OCI-LY7 (cell line): ENCODE measurements around the gene LDLRAD4. TPM values are rescaled to one million over a fixed set of nuclear protein-coding genes. Genes with fewer than 3 reads are reported as not detected.

Experiments used
- BruUV-seq: library from RNA; stranded (reverse); fragments of 400-500 nt; replicated peaks from 2 replicates; lab custom pipeline; 2021; lab: Mats Ljungman, UMichigan
- CTCF ChIA-PET: fragments of 300-600 bp; sonication (Branson Sonifier 250); formaldehyde crosslinking; loops from one replicate; lab custom pipeline; 2022; ENCODE audit warnings: antibody characterized with exemption; ENCODE audit not compliant: unreplicated experiment; lab: Charles Lee
- POLR2A ChIA-PET: fragments of 300-600 bp; sonication (Branson Sonifier 250); formaldehyde crosslinking; loops from one replicate; lab custom pipeline; 2022; ENCODE audit warnings: antibody characterized with exemption; lab: Charles Lee
- DNase-seq: peaks from one replicate; pipeline ENCODE4 v3.0.0-alpha.2; 2015; ENCODE audit warnings: low spot score
- H2AFZ ChIP-seq: fragments of 200-600 bp; sonication (generic), shearing (Covaris generic); 2 replicates; pipeline ENCODE4 v1.6.1; 2014; ENCODE audit warnings: mild to moderate bottlenecking, antibody characterized with exemption, low read length, moderate library complexity
- H3K27ac ChIP-seq: fragments of 200-600 bp; sonication (generic); 2 replicates; pipeline ENCODE4 v1.5.1; 2014; ENCODE audit warnings: mixed run types, low read depth, mild to moderate bottlenecking, moderate library complexity, low read length, inconsistent platforms; ENCODE audit not compliant: poor library complexity, severe bottlenecking
- H3K36me3 ChIP-seq: fragments of 200-600 bp; sonication (generic); 2 replicates; pipeline ENCODE4 v1.6.1; 2014; ENCODE audit warnings: mild to moderate bottlenecking, antibody characterized with exemption, low read length, moderate library complexity, mixed read lengths; ENCODE audit not compliant: insufficient read depth
- H3K4me1 ChIP-seq: fragments of 200-600 bp; sonication (generic); 2 replicates; pipeline ENCODE4 v1.5.1; 2014; ENCODE audit warnings: mild to moderate bottlenecking, low read length; ENCODE audit not compliant: insufficient read depth, poor library complexity, severe bottlenecking
- H3K4me2 ChIP-seq: fragments of 200-600 bp; sonication (generic); 2 replicates; pipeline ENCODE4 v1.6.1; 2014; ENCODE audit warnings: mild to moderate bottlenecking, low read length
- H3K4me3 ChIP-seq: fragments of 200-600 bp; sonication (generic); 2 replicates; pipeline ENCODE4 v1.5.1; 2014; ENCODE audit warnings: mild to moderate bottlenecking, low read depth, low read length; ENCODE audit not compliant: poor library complexity, severe bottlenecking
- H3K79me2 ChIP-seq: fragments of 200-600 bp; sonication (generic); 2 replicates; pipeline ENCODE4 v1.6.1; 2016; ENCODE audit warnings: low read depth, mild to moderate bottlenecking, low read length, moderate library complexity, mixed read lengths; ENCODE audit not compliant: insufficient read depth
- H3K9me2 ChIP-seq: fragments of 200-600 bp; sonication (generic); 2 replicates; pipeline ENCODE4 v1.6.1; 2016; ENCODE audit warnings: mild to moderate bottlenecking, low read length, mixed read lengths; ENCODE audit not compliant: insufficient read depth
- H3K9me3 ChIP-seq: fragments of 200-600 bp; sonication (generic); 2 replicates; pipeline ENCODE4 v1.6.1; 2014; ENCODE audit warnings: mild to moderate bottlenecking, mixed run types, low read length, mixed read lengths
- H4K20me1 ChIP-seq: fragments of 200-600 bp; sonication (generic); 2 replicates; pipeline ENCODE4 v1.6.1; 2014; ENCODE audit warnings: mild to moderate bottlenecking, antibody characterized with exemption, low read length, moderate library complexity, mixed read lengths; ENCODE audit not compliant: insufficient read depth
- EZH2phosphoT487 ChIP-seq: fragments of 200-600 bp; sonication (generic); IDR thresholded peaks from 2 replicates; pipeline ENCODE4 v1.6.1; 2018; ENCODE audit warnings: low read depth, borderline replicate concordance, mild to moderate bottlenecking, mixed run types, antibody characterized with exemption, low read length, moderate library complexity, mixed read lengths
- intact Hi-C: fragments of 100-400 bp; cut with micrococcal nuclease; formaldehyde crosslinking; loops from one replicate; pipeline ENCODE4 v1.10.0; 2022; ENCODE audit not compliant: unreplicated experiment
- total RNA-seq, 2 experiments: library from RNA; depleted of rRNA in 1 of 2; stranded (reverse); fragments of >200 nt in 1 of 2; shearing (Covaris generic) in 1 of 2; gene quantifications; 2 replicates each; pipeline ENCODE4 v1.2.3, GENCODE V29; 2014 to 2022
- TF ChIP-seq, protein P1 (sequence below): fragments of 200-600 bp; sonication (generic); conservative IDR thresholded peaks from 2 replicates; pipeline ENCODE4 v1.5.1; 2014; ENCODE audit warnings: mild to moderate bottlenecking, antibody characterized with exemption, low read length, moderate library complexity, mixed read lengths

LDLRAD4 gene
- total RNA-seq, 2 experiments from 2014 or later: 26.2 to 43.8 TPM

- no TSS peak for BruUV-seq
- no peak overlapping the region for H3K27ac ChIP-seq
- no peaks in the 10 kb centered on the region for H3K4me1 ChIP-seq
- no peaks in the 10 kb centered on the region for H3K79me2 ChIP-seq
- H3K4me3 ChIP-seq: no peak overlapping the region
- no peak overlapping the region for H3K4me2 ChIP-seq
- POLR2A ChIA-PET: no interaction called here
- H3K9me2 ChIP-seq: no peaks in the 10 kb centered on the region
- TF ChIP-seq EZH2phosphoT487: no peak
- TF ChIP-seq, protein P1, sequence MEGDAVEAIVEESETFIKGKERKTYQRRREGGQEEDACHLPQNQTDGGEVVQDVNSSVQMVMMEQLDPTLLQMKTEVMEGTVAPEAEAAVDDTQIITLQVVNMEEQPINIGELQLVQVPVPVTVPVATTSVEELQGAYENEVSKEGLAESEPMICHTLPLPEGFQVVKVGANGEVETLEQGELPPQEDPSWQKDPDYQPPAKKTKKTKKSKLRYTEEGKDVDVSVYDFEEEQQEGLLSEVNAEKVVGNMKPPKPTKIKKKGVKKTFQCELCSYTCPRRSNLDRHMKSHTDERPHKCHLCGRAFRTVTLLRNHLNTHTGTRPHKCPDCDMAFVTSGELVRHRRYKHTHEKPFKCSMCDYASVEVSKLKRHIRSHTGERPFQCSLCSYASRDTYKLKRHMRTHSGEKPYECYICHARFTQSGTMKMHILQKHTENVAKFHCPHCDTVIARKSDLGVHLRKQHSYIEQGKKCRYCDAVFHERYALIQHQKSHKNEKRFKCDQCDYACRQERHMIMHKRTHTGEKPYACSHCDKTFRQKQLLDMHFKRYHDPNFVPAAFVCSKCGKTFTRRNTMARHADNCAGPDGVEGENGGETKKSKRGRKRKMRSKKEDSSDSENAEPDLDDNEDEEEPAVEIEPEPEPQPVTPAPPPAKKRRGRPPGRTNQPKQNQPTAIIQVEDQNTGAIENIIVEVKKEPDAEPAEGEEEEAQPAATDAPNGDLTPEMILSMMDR: no peak
- intact Hi-C loops: no loop called here
- no peaks in the 10 kb centered on the region for H3K36me3 ChIP-seq
- no peaks in the 10 kb centered on the region for H4K20me1 ChIP-seq
- no peak for DNase-seq
- H2AFZ ChIP-seq: no peak overlapping the region
- H3K9me3 ChIP-seq: 0 out of 2 replicates have a peak, but pooled peaks cover 8% of the 10 kb centered on the region
- CTCF ChIA-PET: no interaction called here
Observed at GRCh38 chr18:13318731-13319501, 100.4 kb downstream of the LDLRAD4 start.

DNA sequence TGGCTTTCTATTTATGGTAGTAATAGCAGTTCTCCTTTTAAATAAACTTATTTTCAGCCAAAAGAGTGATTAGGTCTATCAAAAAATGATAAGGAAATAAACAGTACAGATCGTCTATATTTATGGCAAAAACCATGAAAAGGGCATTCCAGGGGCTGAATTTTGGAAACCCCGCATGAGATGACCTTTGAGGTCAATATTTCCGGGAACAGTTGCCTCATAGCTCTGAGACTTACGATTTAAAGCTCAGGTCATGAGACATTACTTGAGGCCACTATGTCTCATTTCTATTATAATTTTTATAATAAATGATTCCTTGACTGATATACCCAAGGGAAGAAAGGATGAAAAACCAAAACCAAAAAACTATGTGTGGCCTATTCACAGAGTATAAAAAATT lies 101.1 kb downstream of the LDLRAD4 start:
- TF ChIP-seq, protein P1: no peak
- TF ChIP-seq EZH2phosphoT487: no peak
- Histone ChIP-seq H4K20me1 (no peaks in the 10 kb centered on the region), H3K9me2 (no peaks in the 10 kb centered on the region), H3K4me3 (no peak overlapping the region), H3K36me3 (no peaks in the 10 kb centered on the region), H3K4me1 (no peaks in the 10 kb centered on the region), H3K79me2 (no peaks in the 10 kb centered on the region), H3K27ac (no peak overlapping the region), H2AFZ (no peak overlapping the region), H3K9me3 (0 out of 2 replicates have a peak, but pooled peaks cover 8% of the 10 kb centered on the region), H3K4me2 (no peak overlapping the region)
- CTCF ChIA-PET: no interaction called here
- no TSS peak for BruUV-seq
- intact Hi-C loops: no loop called here
- no peak for DNase-seq
- POLR2A ChIA-PET: no interaction called here

DNA sequence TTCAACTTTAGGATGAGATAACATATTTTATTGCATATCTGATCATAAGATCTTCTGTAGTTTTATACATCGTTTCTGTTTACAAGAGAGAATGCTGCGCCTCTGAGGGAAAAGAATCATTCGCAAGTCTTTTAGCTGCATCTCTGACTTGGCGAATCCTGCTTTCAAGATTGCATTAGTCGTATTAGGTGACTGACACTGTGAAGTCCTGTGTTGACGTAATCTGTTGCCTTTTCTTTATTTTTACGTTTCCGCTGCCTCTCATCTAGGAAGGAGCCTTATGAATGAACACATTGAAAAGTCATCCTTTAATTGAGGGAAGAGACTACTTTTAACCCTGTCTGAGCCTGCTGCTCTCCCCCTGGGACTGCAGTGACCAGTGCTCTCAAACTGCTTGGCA lies 101.5 kb downstream of the LDLRAD4 start:
- H3K36me3 ChIP-seq: no peaks in the 10 kb centered on the region
- DNase-seq: no peak
- H2AFZ ChIP-seq: no peak overlapping the region
- TF ChIP-seq, protein P1: no peak
- TF ChIP-seq EZH2phosphoT487: no peak
- CTCF ChIA-PET: no interaction called here
- H3K4me1 ChIP-seq: no peaks in the 10 kb centered on the region
- intact Hi-C loops: no loop called here
- no peaks in the 10 kb centered on the region for H4K20me1 ChIP-seq
- no peaks in the 10 kb centered on the region for H3K9me2 ChIP-seq
- H3K9me3 ChIP-seq: 0 out of 2 replicates have a peak, but pooled peaks cover 5% of the 10 kb centered on the region
- H3K4me2 ChIP-seq: no peak overlapping the region
- POLR2A ChIA-PET: no interaction called here
- no peaks in the 10 kb centered on the region for H3K79me2 ChIP-seq
- no peak overlapping the region for H3K4me3 ChIP-seq
- no TSS peak for BruUV-seq
- H3K27ac ChIP-seq: no peak overlapping the region
